CD4-positive, alpha-beta T cell (primary cell): ENCODE results near the gene C19orf53. TPM values are rescaled to one million over a fixed set of nuclear protein-coding genes. Genes with fewer than 3 reads are reported as not detected.

Source experiments
- ATAC-seq: fragments of 200-7000 bp; cut with Tn5 transposase; one replicate; pipeline ENCODE4 v1.10.0; 2022; ENCODE audit warnings: mild to moderate bottlenecking; ENCODE audit not compliant: poor library complexity
- CTCF ChIA-PET: fragments of 350-600 bp; sonication (Branson Sonifier 250); formaldehyde crosslinking; loops from one replicate; lab custom pipeline; 2021; ENCODE audit warnings: antibody characterized with exemption, inconsistent platforms; lab: Charles Lee
- POLR2A ChIA-PET: fragments of 350-600 bp; sonication (Branson Sonifier 250); formaldehyde crosslinking; loops from one replicate; lab custom pipeline; 2021; ENCODE audit warnings: antibody characterized with exemption, inconsistent platforms; lab: Charles Lee
- DNase-seq, 14 experiments: peaks; one replicate each; pipeline ENCODE4 v3.0.0-alpha.2; 2013 to 2020; ENCODE audit warnings: mixed read lengths in 2 of 14
- H3K27ac ChIP-seq, 2 donors: one replicate each; pipeline versions ENCODE4 v1.5.1 to v1.7.0; 2013; ENCODE audit warnings: low read length in 2 of 2, low read depth in 1 of 2, mild to moderate bottlenecking in 1 of 2
- H3K27me3 ChIP-seq, 2 experiments: 1 replicate in 1 of 2; 2 replicates in 1 of 2; pipeline versions ENCODE4 v1.6.1 to v1.7.0; 2013; ENCODE audit warnings: low read length in 2 of 2, control low read depth in 1 of 2, mild to moderate bottlenecking in 1 of 2, moderate library complexity in 1 of 2; ENCODE audit not compliant: insufficient read depth in 2 of 2, control insufficient read depth in 1 of 2
- H3K36me3 ChIP-seq: one replicate; pipeline ENCODE4 v1.6.1; 2013; ENCODE audit warnings: low read length, control low read depth; ENCODE audit not compliant: insufficient read depth
- H3K4me1 ChIP-seq: one replicate; pipeline ENCODE4 v1.6.1; 2013; ENCODE audit warnings: low read length, control low read depth; ENCODE audit not compliant: insufficient read depth
- H3K4me3 ChIP-seq: one replicate; pipeline ENCODE4 v1.5.1; 2013; ENCODE audit warnings: mild to moderate bottlenecking, low read length, moderate library complexity
- H3K9me3 ChIP-seq, 2 experiments: 1 replicate in 1 of 2; 2 replicates in 1 of 2; pipeline versions ENCODE4 v1.6.1 to v1.7.0; 2013; ENCODE audit warnings: low read length in 2 of 2, mild to moderate bottlenecking in 2 of 2, control low read depth in 1 of 2, moderate library complexity in 1 of 2; ENCODE audit not compliant: control insufficient read depth in 1 of 2, insufficient read depth in 1 of 2
- H3K27ac Mint-ChIP-seq: one replicate; pipeline ENCODE4 v1.8.0; 2020; ENCODE audit warnings: mixed read lengths
- H3K27me3 Mint-ChIP-seq: one replicate; pipeline ENCODE4 v1.8.0; 2021; ENCODE audit warnings: mixed read lengths
- H3K36me3 Mint-ChIP-seq: one replicate; pipeline ENCODE4 v1.8.0; 2021; ENCODE audit warnings: low read depth, mixed read lengths
- H3K4me1 Mint-ChIP-seq: one replicate; pipeline ENCODE4 v1.8.0; 2021; ENCODE audit warnings: low read depth, mixed read lengths
- H3K4me3 Mint-ChIP-seq: one replicate; pipeline ENCODE4 v1.8.0; 2020; ENCODE audit warnings: mild to moderate bottlenecking, mixed read lengths
- H3K9me3 Mint-ChIP-seq: one replicate; pipeline ENCODE4 v1.8.0; 2020; ENCODE audit warnings: mixed read lengths
- intact Hi-C, 2 experiments: fragments of 100-400 bp; cut with DNase I in 1 of 2; cut with micrococcal nuclease in 1 of 2; formaldehyde crosslinking; loops; one replicate each; pipeline versions ENCODE4 v1.15.1 to v1.9.0; 2023 to 2025; cut with DNase I, micrococcal nuclease
- polyA plus RNA-seq, 2 donors: library from polyadenylated mRNA; unstranded; fragments of 120-200 nt; gene quantifications; one replicate each; pipeline ENCODE4 v1.2.1, GENCODE V29; 2013
- total RNA-seq, 174 experiments: library from RNA in 2 of 174; stranded (reverse) in 2 of 174; gene quantifications; one replicate each; pipeline ENCODE4 v1.2.3 and lab custom pipeline; 2021 to 2026
- TF ChIP-seq, protein P1 (sequence below): fragments of 200-600 bp; IDR thresholded peaks from one replicate; pipeline ENCODE4 v1.8.0; 2022; ENCODE audit warnings: antibody characterized with exemption, mild to moderate bottlenecking

Gene C19orf53
- total RNA-seq = 100 to 1,000 TPM; 119 TPM
- polyA plus RNA-seq (2013, experiment 1 of 2) = 131 TPM
- polyA plus RNA-seq (2013, experiment 2 of 2) = 140 TPM
- total RNA-seq (lab: John Stamatoyannopoulos, UW) = 26.7 to 80.1 (median 42.8) reads per million in 172 experiments

GRCh38 chr19:13774217-13775191, at the start of gene C19orf53:
TSS of gene C19orf53 (plus strand) at chr19:13774456. CDS start at chr19:13774478, 22 bp downstream.
- POLR2A ChIA-PET = interaction anchor here (0.5 to 4.0 kb wide), 22 partner anchors 10 to 724 kb away, joined by 3 to 39 read pairs (median 4); partner anchors contain the start of genes ASF1B, MRI1, PRKACA and ZSWIM4
- peak within 1 kb of the TSS; percentile 80 to 84 for H3K27ac ChIP-seq
- intact Hi-C loops = loop anchor here (1.0 to 10.0 kb wide), 6 partner anchors 20 to 660 kb away; partner anchors contain the start of genes ZSWIM4 (in 2 of the 2), NACC1 (in 1 of the 2) and TRMT1 (in 1 of the 2)
- peaks cover 39% of the 10 kb centered on the region for H3K36me3 ChIP-seq
- ATAC-seq (peak; percentile 92), DNase-seq (peak; percentile 77 to 93 (median 86))
- peaks cover 0 to 4% of the 10 kb centered on the region in 2 experiments for H3K9me3 ChIP-seq
- Mint-ChIP-seq H3K27me3 (no peaks in the 10 kb centered on the region), H3K27ac (peak within 1 kb of the TSS; percentile 93), H3K36me3 (peaks cover 66% of the 10 kb centered on the region), H3K9me3 (no peaks in the 10 kb centered on the region), H3K4me3 (peak within 1 kb of the TSS; percentile 99), H3K4me1 (peaks cover 29% of the 10 kb centered on the region)
- H3K27me3 ChIP-seq = no peaks in the 10 kb centered on the region
- TF ChIP-seq, protein P1, sequence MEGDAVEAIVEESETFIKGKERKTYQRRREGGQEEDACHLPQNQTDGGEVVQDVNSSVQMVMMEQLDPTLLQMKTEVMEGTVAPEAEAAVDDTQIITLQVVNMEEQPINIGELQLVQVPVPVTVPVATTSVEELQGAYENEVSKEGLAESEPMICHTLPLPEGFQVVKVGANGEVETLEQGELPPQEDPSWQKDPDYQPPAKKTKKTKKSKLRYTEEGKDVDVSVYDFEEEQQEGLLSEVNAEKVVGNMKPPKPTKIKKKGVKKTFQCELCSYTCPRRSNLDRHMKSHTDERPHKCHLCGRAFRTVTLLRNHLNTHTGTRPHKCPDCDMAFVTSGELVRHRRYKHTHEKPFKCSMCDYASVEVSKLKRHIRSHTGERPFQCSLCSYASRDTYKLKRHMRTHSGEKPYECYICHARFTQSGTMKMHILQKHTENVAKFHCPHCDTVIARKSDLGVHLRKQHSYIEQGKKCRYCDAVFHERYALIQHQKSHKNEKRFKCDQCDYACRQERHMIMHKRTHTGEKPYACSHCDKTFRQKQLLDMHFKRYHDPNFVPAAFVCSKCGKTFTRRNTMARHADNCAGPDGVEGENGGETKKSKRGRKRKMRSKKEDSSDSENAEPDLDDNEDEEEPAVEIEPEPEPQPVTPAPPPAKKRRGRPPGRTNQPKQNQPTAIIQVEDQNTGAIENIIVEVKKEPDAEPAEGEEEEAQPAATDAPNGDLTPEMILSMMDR = no peak
- H3K4me3 ChIP-seq = peak within 1 kb of the TSS; percentile 85
- H3K4me1 ChIP-seq = peaks cover 35% of the 10 kb centered on the region
- CTCF ChIA-PET = interaction anchor here (1.0 to 3.5 kb wide), 4 partner anchors 15 to 809 kb away, joined by 3 to 18 read pairs (median 4); no protein-coding TSS in a partner anchor

- ChIA-PET CTCF (no interaction called here), POLR2A (no interaction called here)
- Mint-ChIP-seq H3K27me3 (peaks cover 5% of the 10 kb centered on the region), H3K36me3 (no peaks in the 10 kb centered on the region), H3K4me1 (peaks cover 4% of the 10 kb centered on the region), H3K9me3 (no peaks in the 10 kb centered on the region), H3K27ac (no peak overlapping the region), H3K4me3 (no peak overlapping the region)
- Histone ChIP-seq H3K9me3 (no peaks in the 10 kb centered on the region), H3K27me3 (no peaks in the 10 kb centered on the region), H3K4me1 (peaks cover 10% of the 10 kb centered on the region), H3K27ac (no peak overlapping the region), H3K4me3 (no peak overlapping the region), H3K36me3 (no peaks in the 10 kb centered on the region)
- ATAC-seq (no peak), DNase-seq (no peak)
- intact Hi-C loops = loop anchor here in 1 of 2 experiments (10.0 kb wide), 1 partner anchor 132 kb away; no protein-coding TSS in a partner anchor
- TF ChIP-seq, protein P1 = no peak
These were observed 47.9 kb upstream of the C19orf53 start for GRCh38 chr19:13726323-13726722.

- H3K4me3 ChIP-seq = no peak overlapping the region
- H3K27ac Mint-ChIP-seq = no peak overlapping the region
- peaks cover 5% of the 10 kb centered on the region for H3K27me3 Mint-ChIP-seq
- ATAC-seq = no peak
- intact Hi-C loops = loop anchor here in 1 of 2 experiments (10.0 kb wide), 1 partner anchor 133 kb away; no protein-coding TSS in a partner anchor
- H3K9me3 Mint-ChIP-seq = no peaks in the 10 kb centered on the region
- peaks cover 14% of the 10 kb centered on the region for H3K4me1 Mint-ChIP-seq
- no peak overlapping the region for H3K4me3 Mint-ChIP-seq
- H3K27me3 ChIP-seq = no peaks in the 10 kb centered on the region
- no peaks in the 10 kb centered on the region for H3K36me3 ChIP-seq
- TF ChIP-seq, protein P1 = no peak
- H3K27ac ChIP-seq = no peak overlapping the region
- ChIA-PET POLR2A (no interaction called here), CTCF (no interaction called here)
- H3K36me3 Mint-ChIP-seq = no peaks in the 10 kb centered on the region
- DNase-seq = no peak
- no peaks in the 10 kb centered on the region for H3K9me3 ChIP-seq
- peaks cover 20% of the 10 kb centered on the region for H3K4me1 ChIP-seq
These were observed 46.5 kb upstream of the C19orf53 start for GRCh38 chr19:13727798-13728197.
